Endothelial cell of umbilical vein (primary cell): ENCODE results near the gene ENOX2.
A peak's percentile ranks its signal among the peaks of the same experiment; 100 is the strongest.

Source experiments
- EZH2 ChIP-seq: IDR thresholded peaks from 2 replicates; pipeline ENCODE4 v1.6.1; 2012; ENCODE audit warnings: borderline replicate concordance, low read depth, mild to moderate bottlenecking, moderate library complexity, low read length, inconsistent platforms; ENCODE audit not compliant: severe bottlenecking
- FOS ChIP-seq: IDR thresholded peaks from 2 replicates; pipeline ENCODE4 v1.6.1; 2011; ENCODE audit warnings: mild to moderate bottlenecking, low read length, moderate library complexity, borderline replicate concordance; ENCODE audit not compliant: insufficient read depth
- GATA2 ChIP-seq: IDR thresholded peaks from 2 replicates; pipeline ENCODE4 v1.7.0; 2011; ENCODE audit warnings: low read depth, mild to moderate bottlenecking, moderate library complexity, mixed read lengths, low read length; ENCODE audit not compliant: insufficient read length, insufficient read depth
- POLR2A ChIP-seq: IDR thresholded peaks from 2 replicates; pipeline ENCODE4 v1.6.1; 2012; ENCODE audit warnings: low read depth, mild to moderate bottlenecking, control low read depth, low read length
- POLR2AphosphoS5 ChIP-seq: IDR thresholded peaks from 2 replicates; pipeline ENCODE4 v1.6.1; 2012; ENCODE audit warnings: low read depth, mild to moderate bottlenecking, control low read depth, low read length, moderate library complexity; ENCODE audit not compliant: insufficient read depth
- TF ChIP-seq, protein P1 (sequence below), 2 donors: IDR thresholded peaks; 1 replicate in 1 of 2; 2 replicates in 1 of 2; pipeline ENCODE4 v1.5.1; 2011; ENCODE audit warnings: low read length in 2 of 2, mild to moderate bottlenecking in 2 of 2, moderate library complexity in 2 of 2, control low read depth in 1 of 2, inconsistent platforms in 1 of 2, low read depth in 1 of 2; ENCODE audit not compliant: insufficient read depth in 1 of 2; ENCODE audit errors: extremely low read depth in 1 of 2

DNA sequence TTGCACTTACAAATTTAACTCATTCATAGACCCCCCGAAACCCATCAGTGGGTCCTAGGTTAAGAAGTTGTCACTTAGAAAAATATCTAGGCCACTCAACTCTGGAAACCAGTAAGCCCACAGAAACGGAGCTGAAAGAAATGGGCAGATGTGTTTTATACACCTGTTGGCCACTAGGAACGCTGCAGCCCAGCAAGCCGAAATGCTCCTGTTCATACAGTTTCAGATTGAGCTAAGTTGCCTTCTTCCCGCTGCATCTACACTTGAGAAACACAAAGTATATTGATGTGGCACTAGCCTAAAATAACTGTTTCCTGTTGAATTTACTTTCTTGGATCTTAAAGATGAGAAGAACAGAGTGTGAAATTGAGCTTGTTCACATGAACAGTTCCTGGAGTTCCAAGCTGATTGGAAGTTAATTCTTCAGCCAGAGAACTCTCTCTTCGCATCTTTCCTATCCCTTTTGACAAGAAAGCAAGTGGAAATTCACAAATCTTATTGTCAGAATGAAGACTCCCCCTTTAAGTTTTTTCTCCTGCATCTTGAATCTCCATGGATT lies 327.1 kb downstream of the ENOX2 start:
- TF ChIP-seq POLR2AphosphoS5 = no peak
- TF ChIP-seq, protein P1, sequence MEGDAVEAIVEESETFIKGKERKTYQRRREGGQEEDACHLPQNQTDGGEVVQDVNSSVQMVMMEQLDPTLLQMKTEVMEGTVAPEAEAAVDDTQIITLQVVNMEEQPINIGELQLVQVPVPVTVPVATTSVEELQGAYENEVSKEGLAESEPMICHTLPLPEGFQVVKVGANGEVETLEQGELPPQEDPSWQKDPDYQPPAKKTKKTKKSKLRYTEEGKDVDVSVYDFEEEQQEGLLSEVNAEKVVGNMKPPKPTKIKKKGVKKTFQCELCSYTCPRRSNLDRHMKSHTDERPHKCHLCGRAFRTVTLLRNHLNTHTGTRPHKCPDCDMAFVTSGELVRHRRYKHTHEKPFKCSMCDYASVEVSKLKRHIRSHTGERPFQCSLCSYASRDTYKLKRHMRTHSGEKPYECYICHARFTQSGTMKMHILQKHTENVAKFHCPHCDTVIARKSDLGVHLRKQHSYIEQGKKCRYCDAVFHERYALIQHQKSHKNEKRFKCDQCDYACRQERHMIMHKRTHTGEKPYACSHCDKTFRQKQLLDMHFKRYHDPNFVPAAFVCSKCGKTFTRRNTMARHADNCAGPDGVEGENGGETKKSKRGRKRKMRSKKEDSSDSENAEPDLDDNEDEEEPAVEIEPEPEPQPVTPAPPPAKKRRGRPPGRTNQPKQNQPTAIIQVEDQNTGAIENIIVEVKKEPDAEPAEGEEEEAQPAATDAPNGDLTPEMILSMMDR (IDR thresholded peaks at IDR 0.05; ENCODE audit: extremely low read depth in 1 of 2, insufficient read depth in 1 of 2, low read depth in 1 of 2, low read length in 2 of 2) = peak; percentile 36 to 76
- no peak for TF ChIP-seq POLR2A
- TF ChIP-seq EZH2 = no peak
- no peak for TF ChIP-seq GATA2
- TF ChIP-seq FOS = no peak
